GM12891 (cell line): ENCODE results near the gene PABPN1L.

Experiments used
- DNase-seq: peaks from one replicate; pipeline ENCODE4 v3.0.0; 2011; ENCODE audit warnings: low spot score; ENCODE audit not compliant: insufficient read length
- FAIRE-seq: peaks from 2 replicates; lab custom pipeline; 2011; peaks lifted over from hg19 to GRCh38; lab: Jason Lieb, UNC
- PAX5 ChIP-seq: IDR thresholded peaks from 2 replicates; pipeline ENCODE4 v1.6.1; 2011; ENCODE audit warnings: low read length, moderate library complexity, mild to moderate bottlenecking; ENCODE audit not compliant: insufficient read depth, severe bottlenecking
- POLR2A ChIP-seq: IDR thresholded peaks from 2 replicates; pipeline ENCODE4 v1.6.1; 2011; ENCODE audit warnings: low read depth, low read length, control low read depth
- POLR2AphosphoS5 ChIP-seq: IDR thresholded peaks from 2 replicates; pipeline ENCODE4 v1.6.1; 2011; ENCODE audit warnings: low read depth, low read length, control low read depth
- POU2F2 ChIP-seq: IDR thresholded peaks from 2 replicates; pipeline ENCODE4 v1.6.1; 2011; ENCODE audit warnings: low read depth, mild to moderate bottlenecking, control low read depth, low read length, moderate library complexity
- SPI1 ChIP-seq: IDR thresholded peaks from 2 replicates; pipeline ENCODE4 v1.6.1; 2011; ENCODE audit warnings: low read depth, low read length, control low read depth
- TAF1 ChIP-seq: IDR thresholded peaks from 2 replicates; pipeline ENCODE4 v1.6.1; 2011; ENCODE audit warnings: low read depth, low read length, control low read depth

PABPN1L gene

GRCh38 chr16:88878967-88879787 lies 12.7 kb upstream of the PABPN1L start:
- no peak for TF ChIP-seq POU2F2
- no peak for TF ChIP-seq POLR2AphosphoS5
- no peak for TF ChIP-seq TAF1
- no peak for TF ChIP-seq SPI1
- TF ChIP-seq PAX5, result no peak
- no peak for FAIRE-seq
- DNase-seq, result no peak

GRCh38 chr16:88878356-88878755 lies 11.9 kb upstream of the PABPN1L start:
- FAIRE-seq (no peak), DNase-seq (no peak)
- TF ChIP-seq TAF1, result no peak

GRCh38 chr16:88877564-88878289 lies 11.3 kb upstream of the PABPN1L start:
- no peak for TF ChIP-seq POU2F2
- TF ChIP-seq TAF1, result no peak
- TF ChIP-seq SPI1, result no peak
- no peak for TF ChIP-seq POLR2A
- no peak for TF ChIP-seq POLR2AphosphoS5
- TF ChIP-seq PAX5, result no peak
- no peak for FAIRE-seq
- no peak for DNase-seq

- no peak for DNase-seq
- TF ChIP-seq PAX5 (no peak), SPI1 (no peak), POLR2AphosphoS5 (no peak), TAF1 (no peak), POLR2A (no peak), POU2F2 (no peak)
- FAIRE-seq, result no peak
Measured at GRCh38 chr16:88876942-88877526, 10.6 kb upstream of the PABPN1L start.

- TF ChIP-seq TAF1 (no peak), SPI1 (no peak), POLR2A (no peak), PAX5 (no peak), POU2F2 (no peak), POLR2AphosphoS5 (no peak)
- DNase-seq (no peak), FAIRE-seq (no peak)
Measured at GRCh38 chr16:88875703-88876234, 9.3 kb upstream of the PABPN1L start.

- DNase-seq (no peak), FAIRE-seq (peak; percentile 31)
- no peak for TF ChIP-seq TAF1
- TF ChIP-seq SPI1, result no peak
- TF ChIP-seq PAX5, result no peak
Measured at GRCh38 chr16:88874938-88875599, 8.6 kb upstream of the PABPN1L start.

- FAIRE-seq (no peak), DNase-seq (no peak)
- TF ChIP-seq POLR2AphosphoS5 (no peak), SPI1 (no peak), TAF1 (no peak), POU2F2 (no peak)
Measured at GRCh38 chr16:88872650-88873331, 6.3 kb upstream of the PABPN1L start.

GRCh38 chr16:88871730-88872416 lies 5.4 kb upstream of the PABPN1L start:
- DNase-seq, result no peak
- no peak for FAIRE-seq
- TF ChIP-seq TAF1 (no peak), POU2F2 (no peak), POLR2AphosphoS5 (no peak), SPI1 (no peak), POLR2A (no peak)

GRCh38 chr16:88871349-88871702 lies 4.9 kb upstream of the PABPN1L start:
- TF ChIP-seq SPI1 (no peak), TAF1 (no peak), POU2F2 (no peak), PAX5 (no peak), POLR2A (no peak), POLR2AphosphoS5 (no peak)
- DNase-seq (no peak), FAIRE-seq (no peak)
